Measurements from ENCODE around the gene LIPC.

LIPC gene

GRCh38 chr15:58539548-58539947 is 107.8 kb downstream of the LIPC start:
- in situ Hi-C loops (cut with MboI; ENCODE audit: low sequenced_read_pairs, unreplicated experiment), result no loop called here
- TF ChIP-seq CTCF (IDR thresholded peaks at IDR 0.05; ENCODE audit: borderline replicate concordance, control extremely low read depth, extremely low read depth, insufficient read depth, missing control alignments), result no peak
- no peak for DNase-seq (ENCODE audit: low spot score)

- DNase-seq (ENCODE audit: low spot score), result no peak
- in situ Hi-C loops (cut with MboI; ENCODE audit: low sequenced_read_pairs, unreplicated experiment), result no loop called here
- no peak for TF ChIP-seq CTCF (IDR thresholded peaks at IDR 0.05; ENCODE audit: borderline replicate concordance, control extremely low read depth, extremely low read depth, insufficient read depth, missing control alignments)
Observed at GRCh38 chr15:58541410-58542087, 109.8 kb downstream of the LIPC start.

- no peak for DNase-seq (ENCODE audit: low spot score)
- in situ Hi-C loops (cut with MboI; ENCODE audit: low sequenced_read_pairs, unreplicated experiment), result no loop called here
- TF ChIP-seq CTCF (IDR thresholded peaks at IDR 0.05; ENCODE audit: borderline replicate concordance, control extremely low read depth, extremely low read depth, insufficient read depth, missing control alignments), result no peak
Observed at GRCh38 chr15:58543664-58544335, 112.0 kb downstream of the LIPC start.

GRCh38 chr15:58544756-58545155 is 113.0 kb downstream of the LIPC start:
- in situ Hi-C loops (cut with MboI; ENCODE audit: low sequenced_read_pairs, unreplicated experiment), result no loop called here
- DNase-seq (ENCODE audit: low spot score), result no peak
- TF ChIP-seq CTCF (IDR thresholded peaks at IDR 0.05; ENCODE audit: borderline replicate concordance, control extremely low read depth, extremely low read depth, insufficient read depth, missing control alignments), result no peak

- no peak for DNase-seq (ENCODE audit: low spot score)
- no peak for TF ChIP-seq CTCF (IDR thresholded peaks at IDR 0.05; ENCODE audit: borderline replicate concordance, control extremely low read depth, extremely low read depth, insufficient read depth, missing control alignments)
- in situ Hi-C loops (cut with MboI; ENCODE audit: low sequenced_read_pairs, unreplicated experiment), result no loop called here
Observed at GRCh38 chr15:58545307-58546065, 113.7 kb downstream of the LIPC start.

GRCh38 chr15:58546066-58546591 is 114.3 kb downstream of the LIPC start:
- no peak for TF ChIP-seq CTCF (IDR thresholded peaks at IDR 0.05; ENCODE audit: borderline replicate concordance, control extremely low read depth, extremely low read depth, insufficient read depth, missing control alignments)
- no peak for DNase-seq (ENCODE audit: low spot score)
- in situ Hi-C loops (cut with MboI; ENCODE audit: low sequenced_read_pairs, unreplicated experiment), result no loop called here

Measured in GM13976 (cell line).